A673 (cell line): ENCODE results near the gene AMZ2. TPM values are rescaled to one million over a fixed set of nuclear protein-coding genes. Genes with fewer than 3 reads are reported as not detected.
"Not testable (repeated sequence)": the region's sequence is repeated elsewhere in the genome, so short reads cannot be mapped to it uniquely, and the experiment has no call there.

Experiments
- BruUV-seq: library from RNA; stranded (reverse); fragments of 400-500 nt; replicated peaks from 2 replicates; lab custom pipeline; 2021; lab: Mats Ljungman, UMichigan
- CTCF ChIA-PET: fragments of 300-600 bp; sonication (Branson Sonifier 250); formaldehyde crosslinking; loops from one replicate; lab custom pipeline; 2022; ENCODE audit warnings: antibody characterized with exemption; lab: Charles Lee
- POLR2A ChIA-PET: fragments of 300-600 bp; sonication (Branson Sonifier 250); formaldehyde crosslinking; loops from one replicate; lab custom pipeline; 2022; ENCODE audit warnings: antibody characterized with exemption; ENCODE audit not compliant: low non-redundant PET; lab: Charles Lee
- DNase-seq: peaks from one replicate; pipeline ENCODE4 v3.0.0-alpha.2; 2015; ENCODE audit warnings: low spot score
- H3K27ac ChIP-seq: fragments of 200-600 bp; sonication (generic); 2 replicates; pipeline ENCODE4 v1.5.1; 2016; ENCODE audit warnings: mixed run types, low read depth, mild to moderate bottlenecking, mixed read lengths, antibody characterized with exemption, low read length; ENCODE audit not compliant: poor library complexity, severe bottlenecking
- H3K27me3 ChIP-seq: fragments of 200-600 bp; sonication (generic); replicated peaks from 2 replicates; pipeline ENCODE4 v1.6.1; 2017; ENCODE audit warnings: mixed run types, low read depth, mild to moderate bottlenecking, mixed read lengths, antibody characterized with exemption, low read length; ENCODE audit not compliant: insufficient read depth, poor library complexity
- H3K36me3 ChIP-seq: fragments of 200-600 bp; sonication (generic); 2 replicates; pipeline ENCODE4 v1.6.1; 2016; ENCODE audit warnings: mixed run types, mild to moderate bottlenecking, mixed read lengths, antibody characterized with exemption, low read length; ENCODE audit not compliant: insufficient read depth, poor library complexity, severe bottlenecking
- H3K4me1 ChIP-seq: fragments of 200-600 bp; sonication (generic); 2 replicates; pipeline ENCODE4 v1.6.1; 2017; ENCODE audit warnings: mixed run types, mild to moderate bottlenecking, mixed read lengths, antibody characterized with exemption, low read length; ENCODE audit not compliant: insufficient read depth, poor library complexity, severe bottlenecking
- H3K4me3 ChIP-seq: fragments of 200-600 bp; sonication (generic); 2 replicates; pipeline ENCODE4 v1.5.1; 2016; ENCODE audit warnings: low read depth, mixed run types, mild to moderate bottlenecking, mixed read lengths, low read length; ENCODE audit not compliant: poor library complexity, severe bottlenecking
- H3K9me3 ChIP-seq: fragments of 200-600 bp; sonication (generic); 2 replicates; pipeline ENCODE4 v1.6.1; 2016; ENCODE audit warnings: mixed run types, low read depth, mild to moderate bottlenecking, mixed read lengths, antibody characterized with exemption, low read length; ENCODE audit not compliant: poor library complexity, severe bottlenecking
- CTCF ChIP-seq: fragments of 300-800, 200-600 bp; sonication (generic); conservative IDR thresholded peaks from 2 replicates; pipeline ENCODE4 v1.5.1; 2017; ENCODE audit warnings: low read depth, mild to moderate bottlenecking, antibody characterized with exemption, low read length, moderate library complexity, mixed read lengths
- EZH2 ChIP-seq: fragments of 200-600 bp; sonication (generic); IDR thresholded peaks from 2 replicates; pipeline ENCODE4 v1.6.1; 2017; ENCODE audit warnings: borderline replicate concordance, low read depth, mild to moderate bottlenecking, mixed read lengths, antibody characterized with exemption, low read length; ENCODE audit not compliant: poor library complexity, severe bottlenecking
- intact Hi-C: fragments of 100-400 bp; cut with micrococcal nuclease; formaldehyde crosslinking; loops from one replicate; pipeline ENCODE4 v1.10.0; 2022; ENCODE audit not compliant: unreplicated experiment
- total RNA-seq: library from RNA; stranded (reverse); gene quantifications from 2 replicates; pipeline ENCODE4 v1.2.3, GENCODE V29; 2021

AMZ2 gene
- total RNA-seq, 1 experiment from 2014 or later, result 80.4 TPM

- intact Hi-C loops, result no loop called here
- Histone ChIP-seq H3K27ac (no peak overlapping the region), H3K36me3 (no peaks in the 10 kb centered on the region), H3K27me3 (no peaks in the 10 kb centered on the region), H3K9me3 (peaks cover 7% of the 10 kb centered on the region), H3K4me1 (no peaks in the 10 kb centered on the region), H3K4me3 (no peak overlapping the region)
- BruUV-seq, result no TSS peak
- ChIA-PET POLR2A (no interaction called here), CTCF (no interaction called here)
- DNase-seq, result no peak
- TF ChIP-seq CTCF (no peak), EZH2 (no peak)
These were observed 25.9 kb downstream of the AMZ2 start for GRCh38 chr17:68273722-68274121.

- POLR2A ChIA-PET, result not testable (repeated sequence)
These were observed 28.5 kb downstream of the AMZ2 start for GRCh38 chr17:68276339-68276738.

GRCh38 chr17:68277807-68278206, 30.0 kb downstream of the AMZ2 start:
- Histone ChIP-seq H3K27me3 (no peaks in the 10 kb centered on the region), H3K9me3 (peaks cover 7% of the 10 kb centered on the region), H3K4me1 (no peaks in the 10 kb centered on the region), H3K27ac (no peak overlapping the region), H3K4me3 (no peak overlapping the region), H3K36me3 (no peaks in the 10 kb centered on the region)
- intact Hi-C loops, result no loop called here
- ChIA-PET POLR2A (no interaction called here), CTCF (no interaction called here)
- TF ChIP-seq EZH2 (no peak), CTCF (no peak)
- no TSS peak for BruUV-seq
- DNase-seq, result no peak

More at GRCh38 chr17:68276339-68276738, 28.5 kb downstream of the AMZ2 start:
- H3K27me3 ChIP-seq, H3K27ac ChIP-seq, H3K4me1 ChIP-seq, H3K4me3 ChIP-seq, BruUV-seq, DNase-seq, H3K36me3 ChIP-seq, CTCF ChIA-PET, H3K9me3 ChIP-seq, intact Hi-C loops: not testable (repeated sequence)

- POLR2A ChIA-PET, BruUV-seq, DNase-seq, H3K4me3 ChIP-seq, H3K36me3 ChIP-seq, H3K4me1 ChIP-seq, H3K27ac ChIP-seq, intact Hi-C loops, H3K27me3 ChIP-seq, CTCF ChIA-PET, H3K9me3 ChIP-seq: not testable (repeated sequence)
These were observed 34.1 kb downstream of the AMZ2 start for GRCh38 chr17:68281965-68282364.
